Neural cell (in vitro differentiated cells): Measurements from ENCODE around the gene IFT43. TPM values are rescaled to one million over a fixed set of nuclear protein-coding genes. Genes with fewer than 3 reads are reported as not detected.
A peak's percentile ranks its signal among the peaks of the same experiment; 100 is the strongest.

Source experiments
- H2AFZ ChIP-seq: fragments of 200-600, 300-800 bp; sonication (generic), shearing (Covaris generic); 2 replicates; pipeline ENCODE4 v1.6.0; 2014; ENCODE audit warnings: low read depth, mild to moderate bottlenecking, antibody characterized with exemption, low read length, moderate library complexity
- H3F3A ChIP-seq: fragments of 200-600 bp; shearing (Covaris generic); 2 replicates; pipeline ENCODE4 v1.6.1; 2016; ENCODE audit warnings: mild to moderate bottlenecking, moderate library complexity, mixed read lengths, antibody characterized with exemption, low read length; ENCODE audit not compliant: insufficient read depth, poor library complexity, severe bottlenecking
- H3K27ac ChIP-seq: fragments of 200-600, 300-800 bp; sonication (generic), shearing (Covaris generic); 2 replicates; pipeline ENCODE4 v1.5.1; 2014; ENCODE audit warnings: mild to moderate bottlenecking, low read length, moderate library complexity
- H3K27me3 ChIP-seq: fragments of 300-800, 200-600 bp; sonication (generic), shearing (Covaris generic); 2 replicates; pipeline ENCODE4 v1.6.0; 2014; ENCODE audit warnings: mild to moderate bottlenecking, low read depth, low read length, moderate library complexity; ENCODE audit not compliant: insufficient read depth
- H3K36me3 ChIP-seq: fragments of 300-800, 200-600 bp; sonication (generic), shearing (Covaris generic); 2 replicates; pipeline ENCODE4 v1.5.1; 2014; ENCODE audit warnings: mild to moderate bottlenecking, antibody characterized with exemption, low read length, moderate library complexity; ENCODE audit not compliant: insufficient read depth
- H3K4me2 ChIP-seq: fragments of 300-800, 200-600 bp; sonication (generic), shearing (Covaris generic); 2 replicates; pipeline ENCODE4 v1.6.0; 2014; ENCODE audit warnings: mild to moderate bottlenecking, low read length
- H3K4me3 ChIP-seq: fragments of 300-800, 200-600 bp; sonication (generic), shearing (Covaris generic); 2 replicates; pipeline ENCODE4 v1.5.1; 2014; ENCODE audit warnings: mild to moderate bottlenecking, low read length, moderate library complexity
- H3K79me2 ChIP-seq: fragments of 200-600 bp; shearing (Covaris generic); replicated peaks from 2 replicates; pipeline ENCODE4 v1.6.0; 2014; ENCODE audit warnings: mild to moderate bottlenecking, low read length, moderate library complexity; ENCODE audit not compliant: insufficient read depth
- H3K9ac ChIP-seq: fragments of 300-800, 200-600 bp; sonication (generic), shearing (Covaris generic); 2 replicates; pipeline ENCODE4 v1.6.1; 2016; ENCODE audit warnings: mild to moderate bottlenecking, low read length, mixed read lengths
- H3K9me2 ChIP-seq: fragments of 200-600 bp; shearing (Covaris generic); 2 replicates; pipeline ENCODE4 v1.6.1; 2016; ENCODE audit warnings: mild to moderate bottlenecking, low read length, mixed read lengths; ENCODE audit not compliant: insufficient read depth
- H3K9me3 ChIP-seq: fragments of 200-600, 300-800 bp; sonication (generic), shearing (Covaris generic); 2 replicates; pipeline ENCODE4 v1.6.1; 2016; ENCODE audit warnings: mild to moderate bottlenecking, mixed run types, low read length, moderate library complexity, mixed read lengths
- H4K20me1 ChIP-seq: fragments of 200-600 bp; shearing (Covaris generic); 2 replicates; pipeline ENCODE4 v1.6.1; 2016; ENCODE audit warnings: mild to moderate bottlenecking, mixed run types; ENCODE audit not compliant: insufficient read depth
- EP300 ChIP-seq: fragments of 450-650 bp; conservative IDR thresholded peaks from 2 replicates; pipeline ENCODE4 v1.6.1; 2014; ENCODE audit warnings: antibody characterized with exemption, mild to moderate bottlenecking, moderate library complexity; ENCODE audit not compliant: poor library complexity, severe bottlenecking
- EZH2 ChIP-seq: fragments of 200-600, 300-800 bp; shearing (Covaris generic), sonication (generic); IDR thresholded peaks from 2 replicates; pipeline ENCODE4 v1.6.1; 2014; ENCODE audit warnings: antibody characterized with exemption, low read length, borderline replicate concordance, mild to moderate bottlenecking; ENCODE audit not compliant: insufficient read depth, poor library complexity, severe bottlenecking
- MXI1 ChIP-seq: fragments of 450-650 bp; conservative IDR thresholded peaks from 2 replicates; pipeline ENCODE4 v1.6.1; 2014; ENCODE audit warnings: antibody characterized with exemption, mild to moderate bottlenecking; ENCODE audit not compliant: poor library complexity, severe bottlenecking
- POLR2AphosphoS5 ChIP-seq: IDR thresholded peaks from 2 replicates; pipeline ENCODE4 v1.6.1; 2012
- RAD21 ChIP-seq: fragments of 450-650 bp; conservative IDR thresholded peaks from 2 replicates; pipeline ENCODE4 v1.6.1; 2014; ENCODE audit warnings: antibody characterized with exemption, mild to moderate bottlenecking, moderate library complexity
- SMC3 ChIP-seq: fragments of 450-650 bp; conservative IDR thresholded peaks from 2 replicates; pipeline ENCODE4 v1.6.1; 2014; ENCODE audit warnings: antibody characterized with exemption, mild to moderate bottlenecking, moderate library complexity; ENCODE audit not compliant: poor library complexity
- TAF1 ChIP-seq: IDR thresholded peaks from 2 replicates; pipeline ENCODE4 v1.6.1; 2012; ENCODE audit warnings: low read depth
- polyA plus RNA-seq: library from polyadenylated mRNA; depleted of rRNA; stranded (reverse); fragments of >200 nt; gene quantifications from 2 replicates; pipeline ENCODE4 v1.2.3, GENCODE V29; 2014
- TF ChIP-seq, protein P1 (sequence below): IDR thresholded peaks from 2 replicates; pipeline ENCODE4 v1.6.1; 2012; ENCODE audit warnings: borderline replicate concordance
- TF ChIP-seq, protein P2 (sequence below): fragments of 450-650 bp; IDR thresholded peaks from 2 replicates; pipeline ENCODE4 v1.5.1; 2014; ENCODE audit warnings: antibody characterized with exemption, mild to moderate bottlenecking, moderate library complexity; ENCODE audit not compliant: poor library complexity, severe bottlenecking

IFT43 gene
- polyA plus RNA-seq, 1 donor from 2014 or later: 102 TPM

GRCh38 chr14:76113691-76114090 is 128.1 kb downstream of the IFT43 start:
- no peaks in the 10 kb centered on the region for H3F3A ChIP-seq
- peak overlapping the region; percentile 55 for H3K4me3 ChIP-seq
- H3K9me3 ChIP-seq: no peaks in the 10 kb centered on the region
- no peak overlapping the region for H2AFZ ChIP-seq
- H3K27ac ChIP-seq: peak overlapping the region; percentile 83
- H3K79me2 ChIP-seq: no peaks in the 10 kb centered on the region
- no peaks in the 10 kb centered on the region for H4K20me1 ChIP-seq
- H3K36me3 ChIP-seq: no peaks in the 10 kb centered on the region
- no peak overlapping the region for H3K4me2 ChIP-seq
- no peaks in the 10 kb centered on the region for H3K9me2 ChIP-seq
- H3K27me3 ChIP-seq: no peaks in the 10 kb centered on the region
- peak overlapping the region; percentile 59 for H3K9ac ChIP-seq
- no peak for TF ChIP-seq POLR2AphosphoS5
- TF ChIP-seq EZH2: no peak
- TF ChIP-seq RAD21: no peak
- TF ChIP-seq TAF1: no peak
- no peak for TF ChIP-seq SMC3
- TF ChIP-seq, protein P1, sequence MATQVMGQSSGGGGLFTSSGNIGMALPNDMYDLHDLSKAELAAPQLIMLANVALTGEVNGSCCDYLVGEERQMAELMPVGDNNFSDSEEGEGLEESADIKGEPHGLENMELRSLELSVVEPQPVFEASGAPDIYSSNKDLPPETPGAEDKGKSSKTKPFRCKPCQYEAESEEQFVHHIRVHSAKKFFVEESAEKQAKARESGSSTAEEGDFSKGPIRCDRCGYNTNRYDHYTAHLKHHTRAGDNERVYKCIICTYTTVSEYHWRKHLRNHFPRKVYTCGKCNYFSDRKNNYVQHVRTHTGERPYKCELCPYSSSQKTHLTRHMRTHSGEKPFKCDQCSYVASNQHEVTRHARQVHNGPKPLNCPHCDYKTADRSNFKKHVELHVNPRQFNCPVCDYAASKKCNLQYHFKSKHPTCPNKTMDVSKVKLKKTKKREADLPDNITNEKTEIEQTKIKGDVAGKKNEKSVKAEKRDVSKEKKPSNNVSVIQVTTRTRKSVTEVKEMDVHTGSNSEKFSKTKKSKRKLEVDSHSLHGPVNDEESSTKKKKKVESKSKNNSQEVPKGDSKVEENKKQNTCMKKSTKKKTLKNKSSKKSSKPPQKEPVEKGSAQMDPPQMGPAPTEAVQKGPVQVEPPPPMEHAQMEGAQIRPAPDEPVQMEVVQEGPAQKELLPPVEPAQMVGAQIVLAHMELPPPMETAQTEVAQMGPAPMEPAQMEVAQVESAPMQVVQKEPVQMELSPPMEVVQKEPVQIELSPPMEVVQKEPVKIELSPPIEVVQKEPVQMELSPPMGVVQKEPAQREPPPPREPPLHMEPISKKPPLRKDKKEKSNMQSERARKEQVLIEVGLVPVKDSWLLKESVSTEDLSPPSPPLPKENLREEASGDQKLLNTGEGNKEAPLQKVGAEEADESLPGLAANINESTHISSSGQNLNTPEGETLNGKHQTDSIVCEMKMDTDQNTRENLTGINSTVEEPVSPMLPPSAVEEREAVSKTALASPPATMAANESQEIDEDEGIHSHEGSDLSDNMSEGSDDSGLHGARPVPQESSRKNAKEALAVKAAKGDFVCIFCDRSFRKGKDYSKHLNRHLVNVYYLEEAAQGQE: no peak
- no peak for TF ChIP-seq MXI1
- TF ChIP-seq, protein P2, sequence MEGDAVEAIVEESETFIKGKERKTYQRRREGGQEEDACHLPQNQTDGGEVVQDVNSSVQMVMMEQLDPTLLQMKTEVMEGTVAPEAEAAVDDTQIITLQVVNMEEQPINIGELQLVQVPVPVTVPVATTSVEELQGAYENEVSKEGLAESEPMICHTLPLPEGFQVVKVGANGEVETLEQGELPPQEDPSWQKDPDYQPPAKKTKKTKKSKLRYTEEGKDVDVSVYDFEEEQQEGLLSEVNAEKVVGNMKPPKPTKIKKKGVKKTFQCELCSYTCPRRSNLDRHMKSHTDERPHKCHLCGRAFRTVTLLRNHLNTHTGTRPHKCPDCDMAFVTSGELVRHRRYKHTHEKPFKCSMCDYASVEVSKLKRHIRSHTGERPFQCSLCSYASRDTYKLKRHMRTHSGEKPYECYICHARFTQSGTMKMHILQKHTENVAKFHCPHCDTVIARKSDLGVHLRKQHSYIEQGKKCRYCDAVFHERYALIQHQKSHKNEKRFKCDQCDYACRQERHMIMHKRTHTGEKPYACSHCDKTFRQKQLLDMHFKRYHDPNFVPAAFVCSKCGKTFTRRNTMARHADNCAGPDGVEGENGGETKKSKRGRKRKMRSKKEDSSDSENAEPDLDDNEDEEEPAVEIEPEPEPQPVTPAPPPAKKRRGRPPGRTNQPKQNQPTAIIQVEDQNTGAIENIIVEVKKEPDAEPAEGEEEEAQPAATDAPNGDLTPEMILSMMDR: no peak
- TF ChIP-seq EP300: no peak

GRCh38 chr14:76115010-76115422 is 129.5 kb downstream of the IFT43 start:
- H3K9me3 ChIP-seq: no peaks in the 10 kb centered on the region
- no peaks in the 10 kb centered on the region for H3K27me3 ChIP-seq
- no peak overlapping the region for H3K4me3 ChIP-seq
- H3F3A ChIP-seq: no peaks in the 10 kb centered on the region
- H3K36me3 ChIP-seq: no peaks in the 10 kb centered on the region
- no peaks in the 10 kb centered on the region for H4K20me1 ChIP-seq
- no peak overlapping the region for H3K27ac ChIP-seq
- H3K4me2 ChIP-seq: no peak overlapping the region
- H3K9me2 ChIP-seq: no peaks in the 10 kb centered on the region
- TF ChIP-seq, protein P2: no peak
- TF ChIP-seq, protein P1: no peak
- TF ChIP-seq TAF1 (no peak), POLR2AphosphoS5 (no peak), EZH2 (no peak)
- H2AFZ ChIP-seq: no peak overlapping the region
- no peaks in the 10 kb centered on the region for H3K79me2 ChIP-seq
- no peak overlapping the region for H3K9ac ChIP-seq
